IMR-90 (cell line): Measurements from ENCODE around the gene NOXA1. TPM values are rescaled to one million over a fixed set of nuclear protein-coding genes. Genes with fewer than 3 reads are reported as not detected.

Experiments
- ATAC-seq: fragments of 200-7000 bp; cut with Tn5 transposase; 2 replicates; pipeline ENCODE4 v1.9.1; 2020; ENCODE audit warnings: low read depth, mild to moderate bottlenecking, moderate library complexity
- BruUV-seq: library from RNA; stranded (reverse); fragments of 400-500 nt; replicated peaks from 2 replicates; lab custom pipeline; 2021; lab: Mats Ljungman, UMichigan
- CTCF ChIA-PET: fragments of 300-600 bp; formaldehyde crosslinking; extraction: SDS; loops from one replicate; lab custom pipeline; 2021; ENCODE audit warnings: antibody characterized with exemption; lab: Yijun Ruan, JAX
- POLR2A ChIA-PET: fragments of 300-600 bp; sonication (Branson Sonifier 250); formaldehyde crosslinking; loops from one replicate; lab custom pipeline; 2022; ENCODE audit warnings: antibody characterized with exemption; ENCODE audit not compliant: unreplicated experiment; lab: Charles Lee
- DNase-seq: peaks from one replicate; pipeline ENCODE4 v3.0.0; 2013
- H2AFZ ChIP-seq: replicated peaks from 2 replicates; pipeline ENCODE3; 2013; ENCODE audit warnings: low read length, mild to moderate bottlenecking; ENCODE audit not compliant: poor library complexity
- H2AK5ac ChIP-seq: 2 replicates; pipeline ENCODE4 v1.6.1; 2013; ENCODE audit warnings: low read depth, low read length, inconsistent platforms
- H2AK9ac ChIP-seq: replicated peaks from 2 replicates; pipeline ENCODE3; 2013; ENCODE audit warnings: mild to moderate bottlenecking, low read depth, low read length, moderate library complexity; ENCODE audit not compliant: poor library complexity
- H2BK120ac ChIP-seq: 2 replicates; pipeline ENCODE4 v1.6.1; 2013; ENCODE audit warnings: low read depth, low read length, inconsistent platforms
- H2BK15ac ChIP-seq: 3 replicates; pipeline ENCODE4 v1.6.1; 2013; ENCODE audit warnings: low read depth, low read length, inconsistent platforms
- H2BK20ac ChIP-seq: 2 replicates; pipeline ENCODE4 v1.6.1; 2013; ENCODE audit warnings: low read depth, mild to moderate bottlenecking, inconsistent platforms, low read length, moderate library complexity
- H2BK5ac ChIP-seq: 2 replicates; pipeline ENCODE4 v1.6.1; 2013; ENCODE audit warnings: mild to moderate bottlenecking, low read depth, low read length, inconsistent platforms; ENCODE audit not compliant: poor library complexity, severe bottlenecking
- H3K14ac ChIP-seq: replicated peaks from 2 replicates; pipeline ENCODE4 v1.6.1; 2013; ENCODE audit warnings: low read depth, low read length, inconsistent platforms
- H3K18ac ChIP-seq: 2 replicates; pipeline ENCODE4 v1.6.1; 2013; ENCODE audit warnings: low read depth, low read length, control low read depth
- H3K23ac ChIP-seq: 2 replicates; pipeline ENCODE4 v1.6.1; 2013; ENCODE audit warnings: low read depth, low read length, inconsistent platforms
- H3K27ac ChIP-seq: 2 replicates; pipeline ENCODE4 v1.5.1; 2013; ENCODE audit warnings: mild to moderate bottlenecking, control low read depth, low read length; ENCODE audit not compliant: insufficient read depth
- H3K27me3 ChIP-seq: 2 replicates; pipeline ENCODE4 v1.6.1; 2013; ENCODE audit warnings: low read length; ENCODE audit not compliant: control insufficient read depth, insufficient read depth
- H3K36me3 ChIP-seq: 2 replicates; pipeline ENCODE4 v1.6.1; 2013; ENCODE audit warnings: low read length, mixed read lengths; ENCODE audit not compliant: control insufficient read depth, insufficient read depth
- H3K4ac ChIP-seq: 2 replicates; pipeline ENCODE4 v1.6.1; 2013; ENCODE audit warnings: low read depth, low read length, inconsistent platforms
- H3K4me1 ChIP-seq: 2 replicates; pipeline ENCODE4 v1.6.1; 2013; ENCODE audit warnings: low read length, mixed read lengths; ENCODE audit not compliant: control insufficient read depth, insufficient read depth
- H3K4me2 ChIP-seq: 2 replicates; pipeline ENCODE4 v1.6.1; 2013; ENCODE audit warnings: low read depth, mild to moderate bottlenecking, control low read depth, low read length, moderate library complexity
- H3K4me3 ChIP-seq: 2 replicates; pipeline ENCODE4 v1.5.1; 2013; ENCODE audit warnings: low read depth, mild to moderate bottlenecking, control low read depth, low read length, moderate library complexity; ENCODE audit not compliant: insufficient read depth
- H3K56ac ChIP-seq: 2 replicates; pipeline ENCODE4 v1.6.1; 2013; ENCODE audit warnings: low read length, inconsistent platforms; ENCODE audit not compliant: insufficient read depth; ENCODE audit errors: extremely low read depth
- H3K79me1 ChIP-seq, 2 experiments: 2 replicates each; pipeline ENCODE4 v1.6.1; 2013; ENCODE audit warnings: low read length in 2 of 2, inconsistent platforms in 1 of 2, low read depth in 1 of 2
- H3K9ac ChIP-seq: 2 replicates; pipeline ENCODE4 v1.6.1; 2013; ENCODE audit warnings: low read depth, low read length, control low read depth
- H3K9me1 ChIP-seq: 2 replicates; pipeline ENCODE4 v1.6.1; 2013; ENCODE audit warnings: low read length, inconsistent platforms; ENCODE audit not compliant: insufficient read depth
- H3K9me3 ChIP-seq: 2 replicates; pipeline ENCODE4 v1.6.1; 2013; ENCODE audit warnings: low read length; ENCODE audit not compliant: control insufficient read depth, insufficient read depth
- H4K20me1 ChIP-seq: 2 replicates; pipeline ENCODE4 v1.6.1; 2013; ENCODE audit warnings: low read length, inconsistent platforms; ENCODE audit not compliant: insufficient read depth
- H4K5ac ChIP-seq: 2 replicates; pipeline ENCODE4 v1.6.1; 2013; ENCODE audit warnings: mild to moderate bottlenecking, low read depth, low read length, control low read depth
- H4K8ac ChIP-seq, 2 experiments: 2 replicates each; pipeline ENCODE4 v1.6.1; 2013; ENCODE audit warnings: low read depth in 2 of 2, low read length in 2 of 2, control low read depth in 1 of 2, inconsistent platforms in 1 of 2
- H4K91ac ChIP-seq: 2 replicates; pipeline ENCODE4 v1.6.1; 2013; ENCODE audit warnings: low read depth, low read length, inconsistent platforms; ENCODE audit not compliant: insufficient read depth
- CEBPB ChIP-seq: IDR thresholded peaks from 2 replicates; pipeline ENCODE4 v1.6.1; 2012; ENCODE audit warnings: low read depth, low read length, improper control_type of control experiment
- CHD1 ChIP-seq: IDR thresholded peaks from 2 replicates; pipeline ENCODE4 v1.6.1; 2012; ENCODE audit warnings: low read depth, low read length, improper control_type of control experiment
- MAFK ChIP-seq: IDR thresholded peaks from 2 replicates; pipeline ENCODE4 v1.6.1; 2012; ENCODE audit warnings: low read depth, low read length, improper control_type of control experiment
- RCOR1 ChIP-seq: IDR thresholded peaks from 2 replicates; pipeline ENCODE4 v1.6.1; 2012; ENCODE audit warnings: mild to moderate bottlenecking, low read length, improper control_type of control experiment; ENCODE audit not compliant: insufficient replicate concordance
- RFX5 ChIP-seq: IDR thresholded peaks from 2 replicates; pipeline ENCODE4 v1.8.0; 2012; ENCODE audit warnings: low read depth, mild to moderate bottlenecking, low read length, moderate library complexity
- WGBS, 2 experiments: methylation state at CpG; one replicate each; pipeline versions ENCODE4 v1.1.5 to v1.1.7; 2013; ENCODE audit warnings: missing lambda C conversion rate in 2 of 2; ENCODE audit not compliant: insufficient read length in 1 of 2; ENCODE audit errors: extremely low coverage in 2 of 2; 5-methylcytosine and 5-hydroxymethylcytosine counted together
- dilution Hi-C: fragments of 300-500 bp; cut with HindIII; formaldehyde crosslinking; loops from one replicate; pipeline ENCODE4 v1.14.3; 2018; ENCODE audit warnings: low sequenced_read_pairs; ENCODE audit not compliant: unreplicated experiment
- in situ Hi-C: fragments of 300-500 bp; cut with MboI; formaldehyde crosslinking; loops from 3 replicates; pipeline ENCODE4 v1.14.3; 2019; ENCODE audit warnings: low sequenced_read_pairs, inconsistent platforms, mixed read lengths
- intact Hi-C: fragments of 100-400 bp; cut with micrococcal nuclease; formaldehyde crosslinking; loops from 2 replicates; pipeline ENCODE4 v1.10.0; 2022
- polyA plus RNA-seq, 3 experiments: library from polyadenylated mRNA; depleted of rRNA; stranded (reverse); fragments of >200 nt; gene quantifications; 2 replicates each; pipeline ENCODE4 v1.2.3, GENCODE V29; 2012; ENCODE audit warnings: low replicate concordance in 1 of 3
- total RNA-seq: library from RNA; depleted of rRNA; stranded (reverse); fragments of >200 nt; gene quantifications from 2 replicates; pipeline ENCODE4 v1.2.3, GENCODE V29; 2012

NOXA1 gene
- total and polyA plus RNA-seq, 2 of the 4 experiments (the other 2 are of a cell fraction): 0.17 TPM; not detected in 1

DNA sequence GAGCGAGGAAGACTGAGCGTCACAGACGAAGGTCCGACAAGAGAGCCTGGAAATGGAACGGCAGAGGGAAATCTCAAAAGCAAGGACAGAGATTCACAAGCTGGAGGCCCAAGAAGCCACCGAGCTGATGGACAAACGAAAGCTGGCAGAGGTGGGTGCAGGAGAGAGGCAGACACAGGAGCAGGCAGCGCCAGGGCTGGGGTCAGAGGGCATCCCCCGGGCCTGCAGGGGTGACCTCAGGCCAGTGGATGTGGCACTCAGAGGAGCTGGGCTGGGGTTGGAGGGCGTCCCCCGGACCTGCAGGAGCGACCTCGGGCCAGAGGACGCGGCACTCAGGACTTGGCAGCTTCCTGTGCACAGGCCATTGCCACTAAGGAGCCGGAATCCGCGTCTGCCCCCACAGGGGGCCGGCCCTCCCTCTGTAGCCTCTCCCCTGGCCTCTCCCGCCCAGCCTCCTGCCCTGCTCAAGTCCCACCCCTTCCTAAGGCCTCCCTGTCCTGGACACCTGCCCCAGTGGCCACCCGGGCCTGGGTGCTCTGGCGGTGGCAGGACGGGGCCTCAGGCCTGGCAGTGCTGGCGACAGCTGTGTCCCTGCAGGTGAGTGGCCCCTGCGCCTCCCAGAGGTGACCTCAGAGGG is 40.6 kb upstream of the NOXA1 start:
- ATAC-seq (no peak), DNase-seq (no peak)
- no peak overlapping the region for H3K9ac ChIP-seq
- no peak for TF ChIP-seq RFX5
- no peak for TF ChIP-seq RCOR1
- no peak for TF ChIP-seq CEBPB
- no peak for TF ChIP-seq CHD1
- TF ChIP-seq MAFK: no peak
- H4K20me1 ChIP-seq: no peaks in the 10 kb centered on the region; the same call in 1 of the 2 replicates
- no peak overlapping the region for H2AK5ac ChIP-seq
- in situ Hi-C loops (no loop called here), intact Hi-C loops (no loop called here), dilution Hi-C loops (no loop called here)
- H2BK120ac ChIP-seq: no peak overlapping the region
- no peak overlapping the region for H2BK20ac ChIP-seq
- no peak overlapping the region for H3K4me2 ChIP-seq
- H4K8ac ChIP-seq: no peak overlapping the region
- H4K5ac ChIP-seq: no peak overlapping the region
- no peak overlapping the region for H2BK15ac ChIP-seq
- BruUV-seq: no TSS peak
- H3K14ac ChIP-seq: no peak overlapping the region
- H3K27ac ChIP-seq: no peak overlapping the region
- no peaks in the 10 kb centered on the region for H3K9me1 ChIP-seq
- no peak overlapping the region for H2AK9ac ChIP-seq
- ChIA-PET POLR2A (no interaction called here), CTCF (no interaction called here)
- no peak overlapping the region for H3K4ac ChIP-seq
- no peaks in the 10 kb centered on the region for H3K36me3 ChIP-seq
- 73% methylated on average over 9 of the region's 25 CpGs; no CpG with 5 or more reads in 1 of the 2 experiments for WGBS, 2 experiments
- H3K23ac ChIP-seq: no peak overlapping the region
- H3K79me1 ChIP-seq: no peaks in the 10 kb centered on the region
- H3K18ac ChIP-seq: no peak overlapping the region
- no peak overlapping the region for H4K91ac ChIP-seq
- H3K9me3 ChIP-seq: no peaks in the 10 kb centered on the region
- peaks cover 5% of the 10 kb centered on the region; the same call in 1 of the 2 replicates for H3K4me1 ChIP-seq
- H2BK5ac ChIP-seq: no peak overlapping the region
- H3K27me3 ChIP-seq: no peaks in the 10 kb centered on the region
- H3K4me3 ChIP-seq: no peak overlapping the region
- H3K56ac ChIP-seq: no peak overlapping the region
- no peak overlapping the region for H2AFZ ChIP-seq
